ENCODE data around the gene MYH10. TPM values are rescaled to one million over a fixed set of nuclear protein-coding genes. Genes with fewer than 3 reads are reported as not detected.

MYH10 gene
- total RNA-seq, 1 experiment from 2014 or later: 251 TPM

GRCh38 chr17:8586766-8587165 is 43.8 kb downstream of the MYH10 start:
- Histone ChIP-seq H3T11ph (ENCODE audit: low read length) (no peak overlapping the region), H3K4ac (ENCODE audit: low read depth, low read length) (no peak overlapping the region), H3K23me2 (ENCODE audit: insufficient read length, low read depth, low read length, poor library complexity, severe bottlenecking) (no peaks in the 10 kb centered on the region), H2BK120ac (ENCODE audit: low read depth, low read length, poor library complexity, severe bottlenecking) (no peak overlapping the region), H2BK5ac (ENCODE audit: insufficient read length, low read length) (no peak overlapping the region), H3K79me2 (ENCODE audit: insufficient read depth, low read length) (peaks cover 5% of the 10 kb centered on the region; the same call in 1 of the 2 replicates), H2BK12ac (ENCODE audit: insufficient read length, low read depth, low read length) (no peak overlapping the region), H3K27ac (ENCODE audit: insufficient read length, low read depth, low read length) (no peak overlapping the region), H3K4me1 (ENCODE audit: insufficient read depth, low read length) (no peaks in the 10 kb centered on the region), H3K9me3 (ENCODE audit: control insufficient read depth, low read depth, low read length) (no peaks in the 10 kb centered on the region), H3K4me2 (ENCODE audit: insufficient read depth, insufficient read length, low read length) (no peak overlapping the region), H3K9ac (ENCODE audit: extremely low read depth, insufficient read length, low read length) (no peak overlapping the region), H3K14ac (ENCODE audit: insufficient read depth, low read length) (no peak overlapping the region), H3K56ac (ENCODE audit: insufficient read length, low read depth, low read length) (no peak overlapping the region), H4K8ac (replicated peaks; ENCODE audit: insufficient read length, low read depth, low read length) (no peak overlapping the region), H2AFZ (ENCODE audit: low read length) (no peak overlapping the region), H3K27me3 (ENCODE audit: insufficient read depth, low read length) (no peaks in the 10 kb centered on the region), H2AK5ac (ENCODE audit: insufficient read length, low read length) (no peak overlapping the region), H4K5ac (ENCODE audit: insufficient read length, low read depth, low read length) (no peak overlapping the region), H2BK15ac (ENCODE audit: low read depth, low read length) (no peak overlapping the region), H2BK20ac (ENCODE audit: low read depth, low read length, poor library complexity, severe bottlenecking) (no peak overlapping the region), H4K91ac (ENCODE audit: insufficient read length, low read depth, low read length) (no peak overlapping the region), H3K79me1 (ENCODE audit: insufficient read depth, low read depth, low read length, poor library complexity, severe bottlenecking) (peaks cover 3% of the 10 kb centered on the region), H3K18ac (ENCODE audit: insufficient read length, low read depth, low read length) (no peak overlapping the region), H3K23ac (ENCODE audit: insufficient read length, low read depth, low read length) (no peak overlapping the region), H4K20me1 (ENCODE audit: control insufficient read depth, insufficient read depth, insufficient read length) (no peaks in the 10 kb centered on the region)
- TF ChIP-seq CTCF (conservative IDR thresholded peaks at IDR 0.05): no peak
- Mint-ChIP-seq H3K36me3 (ENCODE audit: insufficient read depth in 1 of 3, low read depth in 3 of 3) (peaks cover 24 to 42% (median 37%) of the 10 kb centered on the region in 3 experiments; a peak in 6 of 7 replicates), H3K27me3 (ENCODE audit: low read depth) (no peaks in the 10 kb centered on the region), H3K4me1 (peaks cover 4 to 8% of the 10 kb centered on the region in 2 experiments), H3K27ac (no peak overlapping the region), H3K4me3 (no peak overlapping the region), H3K9me3 (no peaks in the 10 kb centered on the region; a peak in 1 of 5 replicates)
- no CpG with 5 or more reads among the region's 4 CpGs for WGBS (ENCODE audit: extremely low coverage, insufficient read length, low lambda C conversion rate)
- no peak for DNase-seq
